GM19238 (cell line): ENCODE data around the gene TPRG1L.

Source experiments
- DNase-seq: peaks from one replicate; pipeline ENCODE4 v3.0.0; 2011; ENCODE audit warnings: low spot score; ENCODE audit not compliant: insufficient read length

Gene TPRG1L

DNA sequence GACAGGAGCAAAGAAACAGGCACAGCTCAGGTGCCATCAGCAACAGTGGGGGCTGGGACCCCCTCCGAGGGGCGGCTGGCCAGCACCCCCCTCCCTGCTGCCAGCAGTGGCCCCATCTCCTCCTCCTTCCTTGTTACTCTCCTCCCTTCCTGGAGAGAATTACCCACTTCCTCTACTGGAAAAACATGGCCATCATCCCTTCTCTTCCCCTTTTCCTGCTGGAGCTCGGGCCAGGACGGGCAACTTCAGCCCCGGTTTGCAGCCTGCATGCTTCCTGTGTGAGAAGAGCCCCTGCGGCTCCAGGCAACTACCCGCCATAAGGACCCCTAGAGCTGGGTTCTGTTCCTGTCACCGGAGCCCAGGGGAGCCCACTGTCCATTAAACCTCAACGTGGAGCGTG is 31.1 kb upstream of the TPRG1L start:
- no peak for DNase-seq

DNA sequence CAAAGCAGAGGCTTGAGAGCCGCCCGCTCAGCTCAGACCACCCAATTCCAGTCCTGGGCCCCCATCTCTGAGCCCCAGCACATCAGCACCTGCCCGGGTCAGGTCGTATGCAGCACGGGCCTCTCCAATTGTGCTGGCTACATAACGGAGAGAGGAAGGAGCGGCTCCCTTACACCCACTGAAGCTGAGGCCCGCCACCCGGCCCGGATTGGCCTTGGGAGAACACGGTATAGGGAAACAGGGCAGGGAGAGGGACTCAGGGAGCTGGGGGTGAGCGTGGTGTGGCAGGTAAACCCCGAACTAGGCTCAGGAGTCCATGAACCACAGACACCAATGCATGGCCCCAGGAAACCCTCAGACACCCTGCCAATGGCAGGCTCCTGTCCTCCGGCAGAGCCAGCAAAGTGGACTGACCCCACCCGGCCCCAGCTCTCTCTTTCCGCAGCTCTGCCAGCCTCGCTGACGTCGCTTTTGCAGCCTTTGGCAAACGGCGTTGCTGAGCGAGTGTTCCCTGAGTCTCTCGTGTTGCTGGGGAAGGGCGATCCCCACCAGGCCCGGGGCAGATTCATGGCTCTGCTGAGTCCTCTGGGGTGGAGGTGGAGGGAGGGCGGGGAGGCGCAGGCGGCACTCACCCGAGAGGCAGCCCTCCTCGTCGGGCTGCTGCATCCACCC is 30.0 kb upstream of the TPRG1L start:
- DNase-seq, result no peak

DNA sequence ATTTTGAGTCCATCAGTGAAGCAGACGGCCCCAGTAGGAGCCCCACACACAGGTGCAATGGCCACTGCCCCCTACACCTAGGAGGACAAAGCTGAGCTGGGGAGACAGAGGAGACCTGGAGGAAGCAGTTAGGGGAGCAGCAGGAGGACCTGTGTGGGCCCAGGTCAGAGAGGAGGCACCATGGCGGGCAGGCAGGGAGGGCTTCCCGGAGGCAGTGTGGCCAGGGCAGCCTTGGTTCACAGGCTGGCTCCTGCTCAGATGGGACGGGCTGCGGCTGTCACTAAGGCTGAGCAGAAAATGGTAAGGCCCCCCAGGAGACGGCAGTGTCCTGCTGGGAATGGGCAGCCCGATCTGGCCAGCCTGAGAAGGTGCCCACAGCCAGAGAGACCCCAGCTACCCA is 28.9 kb upstream of the TPRG1L start:
- DNase-seq, result no peak

DNA sequence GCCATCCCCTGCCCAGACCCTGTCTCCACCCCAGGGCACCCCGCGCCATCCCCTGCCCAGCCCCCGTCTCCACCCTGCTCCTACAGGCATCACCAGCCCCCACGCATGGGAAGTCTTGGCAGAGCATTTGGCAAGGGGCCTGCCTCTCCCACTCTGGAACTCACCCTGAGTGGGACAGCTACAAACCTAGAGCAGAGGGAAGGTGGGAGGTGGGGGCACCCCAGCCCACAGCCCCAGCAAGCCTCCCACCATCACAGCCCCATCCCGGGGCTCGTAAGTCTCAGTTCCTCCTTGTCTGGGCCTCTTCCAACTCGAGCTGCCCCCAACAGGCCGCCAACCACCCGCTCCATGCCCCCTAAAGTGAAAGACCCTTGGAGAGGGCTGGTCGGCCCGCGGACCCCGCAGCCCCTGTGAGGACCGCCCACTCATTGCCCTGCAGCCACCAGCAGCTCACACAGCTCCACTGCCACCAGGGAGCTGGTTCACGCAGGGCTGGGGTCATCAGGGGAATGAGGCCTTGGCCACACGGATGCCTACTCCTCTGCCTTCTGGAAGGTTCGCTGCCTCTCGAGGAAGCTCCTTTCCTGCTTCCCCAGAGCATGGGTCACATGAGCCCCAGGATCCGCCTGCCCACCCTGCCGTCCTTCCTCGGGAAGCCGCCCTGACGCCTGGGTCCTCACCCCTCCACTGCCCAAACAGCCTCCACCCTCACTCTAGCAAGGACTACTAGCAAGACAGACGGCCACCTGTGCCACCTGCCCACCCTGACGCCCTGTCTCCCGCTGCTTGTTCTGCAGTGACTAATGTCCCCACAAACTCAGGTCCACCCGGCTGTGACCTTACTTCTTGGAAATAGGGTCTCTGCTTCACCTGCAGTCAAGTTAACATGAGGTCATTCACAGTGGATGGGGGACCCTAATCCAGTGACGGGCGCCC is 27.9 kb upstream of the TPRG1L start:
- DNase-seq, result no peak

DNA sequence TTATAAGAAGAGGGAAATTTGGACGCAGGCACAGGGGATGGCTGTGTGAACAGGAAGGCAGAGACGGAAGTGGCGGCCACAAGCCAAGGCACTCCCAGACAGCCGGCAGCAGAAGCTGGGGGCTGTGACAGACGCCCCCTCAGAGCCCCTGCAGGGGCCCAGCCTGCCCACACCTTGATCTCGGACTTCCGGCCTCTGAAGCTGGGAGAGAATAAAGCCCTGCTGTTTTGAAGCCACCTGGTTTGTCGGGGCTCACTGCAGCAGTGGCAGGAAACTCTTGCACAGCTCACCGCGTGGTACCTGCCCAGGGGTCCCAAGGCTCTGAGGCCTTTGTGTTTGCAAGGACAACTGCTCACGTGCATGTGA is 27.2 kb upstream of the TPRG1L start:
- no peak for DNase-seq

DNA sequence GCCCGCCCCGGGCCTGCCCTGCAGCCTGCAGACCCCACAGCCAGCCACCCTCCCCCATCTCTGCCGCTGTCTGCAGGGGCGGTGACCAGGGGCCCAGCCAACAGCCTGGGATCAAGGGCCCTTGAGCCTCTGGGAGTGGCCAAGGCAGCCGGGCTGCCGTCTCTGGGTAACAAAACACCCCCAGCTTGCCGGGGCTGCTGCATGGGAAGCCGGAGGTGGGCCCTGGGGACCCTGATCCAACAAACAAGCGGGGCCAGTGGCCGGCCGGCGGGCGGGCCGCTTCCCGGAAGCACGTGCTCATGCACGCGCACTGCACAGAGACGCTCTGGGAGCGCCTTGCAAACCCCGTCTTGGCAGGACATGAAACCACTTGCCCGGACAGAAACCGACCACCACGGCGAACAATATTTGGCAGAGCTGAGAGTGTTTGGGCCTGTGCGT is 26.7 kb upstream of the TPRG1L start:
- no peak for DNase-seq

DNA sequence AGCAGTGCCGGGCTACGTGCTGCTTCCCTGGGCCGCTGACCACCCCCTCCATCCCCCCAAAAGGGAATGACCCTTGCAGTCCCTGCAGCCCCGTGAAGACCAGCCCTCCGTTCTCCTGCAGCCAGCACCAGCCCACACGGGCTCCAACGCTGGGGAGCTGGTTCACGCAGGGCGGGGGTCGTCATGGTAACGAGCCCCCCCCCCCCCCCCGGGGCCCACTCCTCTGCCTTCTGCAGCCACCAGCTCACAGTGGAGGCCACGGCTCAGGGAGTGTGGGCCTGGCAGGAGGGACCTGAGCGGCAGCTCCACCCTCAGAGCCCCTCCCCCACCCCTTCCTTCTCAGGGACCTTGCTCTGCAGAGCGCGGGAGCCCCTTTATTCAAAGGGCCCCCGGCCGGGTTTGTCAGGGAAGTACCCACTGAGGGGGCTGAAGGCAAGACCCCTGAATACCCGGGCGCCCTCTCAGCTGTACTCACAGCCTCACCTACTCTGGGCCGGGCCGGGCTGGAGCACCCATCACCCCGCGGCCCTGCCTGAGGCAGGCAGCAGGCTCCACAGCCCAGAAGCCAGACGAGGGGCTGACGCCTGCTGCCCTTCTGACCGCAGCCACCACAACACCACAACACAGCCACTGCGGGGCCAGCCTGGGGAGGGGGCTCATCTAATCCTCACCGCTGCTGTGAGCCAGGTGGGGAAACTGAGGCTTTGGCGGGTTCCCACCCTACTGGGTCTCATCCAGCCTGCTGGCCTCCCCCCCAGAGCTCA is 26.1 kb upstream of the TPRG1L start:
- DNase-seq, result no peak

DNA sequence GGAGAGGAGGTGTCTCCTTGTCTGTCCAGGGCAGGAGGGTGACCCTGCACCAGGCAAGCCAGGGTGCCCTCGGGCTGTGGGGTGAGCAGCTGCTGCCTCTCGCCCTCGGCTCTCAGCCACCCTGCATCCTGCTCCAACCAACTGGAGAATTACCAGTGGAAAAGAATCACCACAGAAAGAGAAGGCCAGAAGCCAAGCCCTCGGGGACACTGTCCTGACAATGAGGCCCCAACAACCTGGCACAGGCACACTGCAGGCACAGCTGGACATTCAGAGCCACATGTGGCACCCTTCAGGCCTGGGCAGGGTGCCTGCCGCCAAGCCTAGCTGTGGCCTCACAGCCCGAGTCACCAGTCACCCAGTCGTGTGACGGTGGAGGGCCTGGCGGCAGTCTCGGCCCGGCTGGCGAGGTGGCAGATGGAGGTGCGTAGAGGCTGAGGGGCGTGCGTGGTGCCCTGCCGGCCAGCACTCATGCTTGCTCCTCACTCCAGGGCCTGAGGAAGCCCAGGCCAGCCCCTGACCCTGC is 25.5 kb upstream of the TPRG1L start:
- no peak for DNase-seq

DNA sequence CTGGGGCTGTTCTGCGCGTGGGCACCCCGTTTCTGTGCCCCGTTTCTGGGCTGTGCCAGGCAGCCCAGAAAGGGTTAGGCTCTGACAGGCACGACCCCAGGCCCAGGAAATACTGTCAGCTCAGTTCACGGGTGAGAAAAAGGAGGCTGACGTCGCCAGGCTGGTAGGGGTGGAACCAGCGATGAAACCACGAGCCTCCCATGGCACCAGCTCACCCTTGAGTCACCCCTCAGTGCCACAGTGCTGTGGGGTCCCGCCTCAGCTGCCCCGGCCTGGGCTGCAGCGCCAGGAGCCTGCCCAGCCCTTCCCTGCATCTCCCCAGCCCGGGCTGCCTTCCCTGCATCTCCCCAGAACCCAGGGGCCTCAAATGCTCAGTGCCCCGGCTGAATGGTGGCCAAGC is 25.0 kb upstream of the TPRG1L start:
- DNase-seq, result no peak

DNA sequence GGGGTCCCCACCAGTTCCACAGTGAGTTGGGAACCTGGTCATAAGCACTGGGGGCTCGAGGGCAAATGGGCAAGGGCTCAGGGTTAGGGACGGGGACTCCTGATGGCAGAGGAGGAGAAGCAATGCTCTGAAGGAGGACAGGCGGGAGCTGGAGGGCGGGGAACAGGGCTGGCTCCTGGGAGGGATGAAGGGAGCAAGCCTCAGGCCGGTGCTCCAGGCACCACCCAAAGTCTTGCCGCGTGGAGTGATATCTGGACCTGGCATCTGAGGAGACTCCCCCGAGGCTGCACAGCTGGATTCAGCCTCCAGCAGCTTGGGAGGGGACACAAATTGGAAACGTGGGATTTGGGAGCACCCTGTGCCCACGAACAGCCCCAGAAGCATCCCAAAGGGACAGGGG is 24.5 kb upstream of the TPRG1L start:
- DNase-seq, result no peak

DNA sequence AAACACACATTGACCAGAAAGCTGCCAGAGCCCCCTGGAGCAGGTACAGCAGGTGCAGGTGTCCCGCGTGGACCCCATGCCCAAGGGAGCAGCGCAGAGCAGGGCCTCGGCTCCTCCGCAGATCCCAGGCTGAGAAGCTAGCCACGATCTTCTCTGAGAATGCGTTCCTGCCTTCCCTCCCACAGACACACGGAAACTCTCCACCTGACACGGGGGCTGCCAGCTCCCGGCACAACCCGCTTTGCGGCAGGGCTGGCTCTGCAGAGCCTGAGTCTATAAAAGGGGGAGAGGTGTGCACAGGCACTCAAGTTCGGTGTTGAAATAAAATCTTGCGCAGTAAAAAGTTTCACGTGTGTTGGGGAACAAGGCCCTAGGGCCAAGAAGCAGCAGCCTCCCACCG is 23.1 kb upstream of the TPRG1L start:
- no peak for DNase-seq

DNA sequence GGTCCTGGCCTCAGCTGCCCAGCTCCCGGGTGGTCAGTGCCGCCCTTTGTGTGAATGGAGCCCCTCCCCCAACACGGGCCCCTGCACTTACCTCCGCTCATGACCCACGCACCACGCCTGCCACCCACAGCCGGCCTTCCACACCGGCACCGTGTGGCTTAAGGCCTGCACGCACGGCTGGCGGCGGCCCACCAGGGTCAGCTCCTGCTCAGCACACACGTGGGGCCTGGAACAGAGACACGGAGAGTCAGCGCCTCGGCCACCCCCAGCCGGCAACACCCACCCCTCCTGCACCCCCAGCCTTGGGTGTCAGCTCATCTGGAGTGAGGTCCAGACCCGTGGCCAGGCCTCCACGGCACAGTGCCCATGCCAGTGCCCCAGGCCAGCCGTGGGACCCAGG is 22.4 kb upstream of the TPRG1L start:
- DNase-seq, result no peak

DNA sequence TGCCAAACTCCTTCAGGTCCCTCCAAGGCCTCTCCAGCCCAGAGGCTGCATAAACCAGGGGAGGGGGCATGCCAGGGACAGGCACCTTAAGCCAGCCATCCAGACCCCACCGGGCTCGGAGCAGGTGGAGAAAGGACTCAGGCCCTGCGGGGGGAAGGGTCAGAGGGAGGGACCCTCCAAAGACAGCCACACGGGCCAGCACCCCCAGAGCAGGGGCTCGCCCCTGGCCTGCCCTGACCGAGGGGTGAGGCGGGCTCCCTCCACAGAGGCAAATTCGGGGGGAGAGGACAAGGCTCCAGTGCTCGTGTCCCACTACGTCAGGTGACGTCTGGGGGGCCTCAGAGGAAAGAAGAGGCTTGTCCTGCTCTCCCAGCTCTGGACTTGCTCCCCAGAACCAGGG is 21.7 kb upstream of the TPRG1L start:
- no peak for DNase-seq

DNA sequence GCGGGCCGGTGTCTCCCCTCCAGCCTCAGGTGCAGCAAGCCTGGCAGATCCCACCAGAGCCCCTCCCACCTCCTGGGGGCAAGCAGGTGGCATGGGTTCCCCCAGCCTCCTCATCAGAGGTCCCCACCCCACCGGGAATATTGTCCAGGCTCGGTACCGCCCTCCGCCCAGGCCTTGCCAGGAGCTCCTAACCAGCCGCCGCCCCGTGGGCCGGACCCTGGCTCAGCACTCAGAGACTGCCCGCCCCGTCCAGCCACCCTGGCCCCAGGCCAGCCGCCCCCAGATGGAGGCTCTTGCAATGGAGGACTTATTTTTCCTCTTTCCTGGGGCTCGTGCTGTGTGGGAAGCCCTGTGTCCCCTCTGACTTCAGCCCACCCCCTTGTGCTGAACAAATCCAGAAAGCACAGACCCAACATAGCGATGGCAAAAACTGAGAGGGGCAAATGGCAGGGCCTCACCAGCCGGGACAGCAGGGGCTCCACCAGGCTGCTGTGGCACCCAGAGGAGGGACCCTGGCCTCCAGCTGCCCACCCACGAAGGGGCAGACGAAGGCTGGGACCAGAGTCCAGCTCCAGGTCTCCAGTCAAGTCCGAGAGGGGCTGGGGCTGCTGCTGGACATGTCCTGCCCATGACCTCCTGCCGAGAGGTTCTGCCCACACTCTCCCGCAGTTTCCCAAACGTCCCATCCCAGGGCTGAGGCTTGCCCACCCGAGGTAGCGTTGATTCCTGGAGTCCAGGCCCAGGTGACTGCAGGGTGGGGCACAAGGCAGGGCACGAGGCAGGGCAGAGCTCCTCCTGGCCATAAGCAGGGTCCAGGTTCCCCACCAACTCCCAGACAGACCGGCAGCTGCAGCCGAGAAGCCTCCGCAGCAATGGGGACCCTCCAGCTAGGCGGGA is 21.0 kb upstream of the TPRG1L start:
- no peak for DNase-seq

DNA sequence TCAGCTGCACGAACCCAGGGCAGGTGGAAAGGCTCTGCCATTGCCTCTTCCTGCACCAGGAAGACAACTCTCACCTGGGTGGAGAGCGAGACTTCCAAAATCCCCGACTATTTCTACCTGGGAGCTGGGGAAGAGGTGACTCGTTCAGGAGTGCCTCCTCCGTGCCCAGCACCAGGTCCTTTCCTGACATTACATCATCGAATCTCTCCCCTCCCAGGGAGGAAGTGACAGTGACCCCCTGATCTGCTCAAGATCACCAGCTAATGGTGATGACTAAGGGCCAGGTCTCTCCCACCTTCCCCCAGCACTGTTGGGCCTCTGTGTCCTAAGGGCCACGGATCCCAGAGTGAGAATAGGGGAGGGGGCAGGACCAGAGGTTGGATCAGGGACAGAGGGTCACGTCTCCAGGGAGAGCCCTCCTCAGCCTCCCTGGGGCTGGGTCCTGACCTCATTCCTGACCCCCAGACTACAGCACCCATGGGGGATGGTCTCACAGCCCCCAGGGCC is 20.3 kb upstream of the TPRG1L start:
- DNase-seq, result no peak

DNA sequence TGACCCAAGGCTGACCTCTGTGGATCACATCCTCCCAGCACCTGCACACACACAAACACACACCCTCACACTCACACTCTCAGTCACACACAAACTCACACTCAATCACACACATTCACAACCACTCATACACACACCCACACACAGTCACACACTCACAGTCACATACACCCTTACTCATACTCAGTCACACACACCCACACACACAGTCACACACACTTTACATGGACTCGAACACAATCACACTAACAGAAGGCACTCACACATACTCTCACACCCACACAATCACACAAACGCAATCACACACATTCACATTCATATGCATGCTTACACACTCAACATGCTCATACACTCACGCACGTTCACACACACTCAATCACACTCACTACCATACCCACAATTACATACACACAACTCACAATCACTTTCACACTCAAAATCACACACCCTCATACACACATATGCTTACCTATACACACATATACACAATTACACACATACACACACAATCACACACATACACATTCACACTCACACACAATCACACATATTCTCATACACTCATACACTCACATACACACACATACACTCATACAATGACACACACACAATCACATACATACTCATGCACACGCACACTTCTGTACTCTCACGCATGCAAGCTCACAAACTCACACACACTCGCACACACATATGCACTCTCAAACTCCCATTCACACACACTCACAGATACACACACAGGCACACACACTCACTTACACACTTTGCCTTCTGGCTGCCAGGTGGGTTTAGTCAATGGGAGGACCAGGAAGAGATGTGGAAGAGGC is 19.6 kb upstream of the TPRG1L start:
- no peak for DNase-seq

DNA sequence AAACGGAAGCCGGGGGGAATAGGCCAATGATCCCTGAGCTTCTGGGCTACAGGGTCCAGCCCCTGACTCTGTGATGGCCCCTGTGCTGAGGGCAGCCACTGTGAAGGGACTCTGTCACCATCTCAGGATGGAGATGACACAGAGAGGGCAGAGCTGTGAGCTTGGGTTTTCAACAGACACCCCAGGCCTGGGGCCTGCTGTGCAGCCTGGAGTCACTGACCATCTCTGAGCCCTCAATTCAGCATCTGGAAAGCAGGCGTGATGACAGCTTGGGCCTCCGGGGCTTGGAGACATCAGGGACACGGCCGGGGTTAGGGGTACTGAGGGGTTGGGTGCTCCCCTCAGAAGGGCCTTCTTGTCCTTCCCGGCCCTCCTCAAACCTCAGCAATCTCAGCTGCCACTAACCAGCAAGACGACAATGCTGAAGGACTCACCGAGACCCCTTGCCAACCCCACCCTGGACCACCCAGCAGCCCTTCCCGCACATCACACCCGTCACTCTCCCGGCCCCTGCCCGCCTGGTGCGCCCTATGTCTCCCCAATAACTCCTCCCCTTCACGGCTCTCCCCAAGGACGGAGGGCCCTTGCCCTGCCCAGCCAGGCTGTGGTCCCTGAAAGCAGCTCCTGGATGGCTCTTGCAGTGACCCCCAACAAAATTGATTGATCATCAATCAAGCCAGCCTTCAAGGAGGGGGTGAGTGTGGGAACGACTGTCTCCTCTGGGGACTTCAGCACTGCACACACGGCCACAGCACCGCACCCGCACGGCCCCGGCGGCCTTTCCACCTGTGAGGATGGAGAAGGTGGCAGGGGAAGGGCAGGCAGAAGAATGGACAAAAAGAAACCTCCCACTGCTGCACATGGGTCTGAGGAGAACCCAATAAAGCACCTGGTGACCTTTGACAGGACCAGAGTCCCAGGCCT is 17.8 kb upstream of the TPRG1L start:
- DNase-seq, result no peak

DNA sequence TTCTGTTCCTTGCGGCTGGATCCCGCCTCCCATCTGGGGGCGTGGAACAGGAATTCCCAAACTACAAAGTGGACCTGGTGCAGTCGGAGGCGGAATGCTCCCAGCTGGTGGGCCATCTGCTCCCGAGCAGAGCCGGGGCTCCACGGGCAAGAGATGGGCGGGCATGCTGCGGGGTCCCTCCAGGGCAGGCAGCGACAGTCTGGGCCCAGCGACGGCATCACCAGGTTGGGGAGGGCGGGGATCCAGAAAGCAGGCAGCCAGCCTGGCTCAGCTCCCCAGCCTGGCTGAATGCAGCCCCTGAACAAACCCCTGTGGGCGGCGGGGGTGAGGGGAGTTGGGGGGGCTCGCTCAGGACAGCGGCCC is 17.1 kb upstream of the TPRG1L start:
- no peak for DNase-seq

DNA sequence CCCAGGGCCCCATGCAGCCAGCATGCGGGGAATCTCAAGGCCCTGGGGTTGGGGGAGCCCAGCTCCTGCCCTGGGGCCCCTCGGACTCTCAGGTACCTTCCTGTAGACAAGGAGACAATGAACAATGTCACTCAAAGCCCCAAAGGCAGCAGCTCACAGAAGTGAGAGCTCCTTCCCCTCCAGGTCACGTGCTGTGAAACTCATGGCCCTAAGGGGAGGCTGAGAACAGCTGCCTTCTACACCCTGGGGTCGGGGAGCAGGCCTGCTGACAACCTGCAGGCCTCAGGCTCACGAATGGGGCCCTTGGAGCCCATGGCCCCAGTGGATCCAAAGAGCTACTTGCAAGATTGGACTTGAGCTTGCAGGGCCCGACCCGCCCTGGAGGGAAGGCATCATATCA is 16.7 kb upstream of the TPRG1L start:
- DNase-seq, result no peak
